Naive B cell (primary cell): ENCODE measurements around the gene TUBB3. TPM values are rescaled to one million over a fixed set of nuclear protein-coding genes. Genes with fewer than 3 reads are reported as not detected.
A peak's percentile ranks its signal among the peaks of the same experiment; 100 is the strongest.

Source experiments
- ATAC-seq, 2 donors: fragments of 150-1000 bp; cut with Tn5 transposase; 2 replicates each; pipeline ENCODE4 v1.10.0; 2021; ENCODE audit warnings: low read depth in 2 of 2, mild to moderate bottlenecking in 2 of 2, moderate library complexity in 2 of 2
- DNase-seq: peaks from one replicate; pipeline ENCODE4 v3.0.0; 2022
- H3K27ac Mint-ChIP-seq, 6 donors: one replicate each; pipeline ENCODE4 v1.8.0; 2020 to 2022; ENCODE audit warnings: mild to moderate bottlenecking in 6 of 6, mixed read lengths in 6 of 6, moderate library complexity in 5 of 6, inconsistent platforms in 2 of 6
- H3K27me3 Mint-ChIP-seq, 3 donors: one replicate each; pipeline ENCODE4 v1.8.0; 2021 to 2022; ENCODE audit warnings: mixed read lengths in 3 of 3, mild to moderate bottlenecking in 1 of 3
- H3K36me3 Mint-ChIP-seq, 2 donors: one replicate each; pipeline ENCODE4 v1.8.0; 2020 to 2022; ENCODE audit warnings: mixed read lengths in 2 of 2, inconsistent platforms in 1 of 2, mild to moderate bottlenecking in 1 of 2
- H3K4me1 Mint-ChIP-seq, 3 donors: one replicate each; pipeline ENCODE4 v1.8.0; 2020 to 2022; ENCODE audit warnings: mixed read lengths in 3 of 3, inconsistent platforms in 1 of 3, mild to moderate bottlenecking in 1 of 3, moderate library complexity in 1 of 3
- H3K4me3 Mint-ChIP-seq, 8 donors: one replicate each; pipeline ENCODE4 v1.8.0; 2020 to 2022; ENCODE audit warnings: mild to moderate bottlenecking in 8 of 8, mixed read lengths in 8 of 8, moderate library complexity in 8 of 8, inconsistent platforms in 2 of 8
- H3K9me3 Mint-ChIP-seq, 7 donors: one replicate each; pipeline ENCODE4 v1.8.0; 2020 to 2022; ENCODE audit warnings: mixed read lengths in 7 of 7, mild to moderate bottlenecking in 5 of 7, inconsistent platforms in 2 of 7, moderate library complexity in 1 of 7
- polyA plus RNA-seq, 6 donors: library from polyadenylated mRNA; unstranded; fragments of 300-500 nt; fragmentation: Illumina TruSeq; gene quantifications; one replicate each; pipeline ENCODE4 v1.2.3, GENCODE V29; 2021; ENCODE audit warnings: low read depth in 6 of 6

Gene TUBB3
- polyA plus RNA-seq, 6 donors from 2014 or later: 0.99 to 12.2 (median 5.0) TPM

GRCh38 chr16:89915303-89916232 lies 7.6 kb upstream of the TUBB3 start:
- ATAC-seq (no peak), DNase-seq (no peak)
- H3K9me3 Mint-ChIP-seq: no peaks in the 10 kb centered on the region
- H3K27ac Mint-ChIP-seq: no peak overlapping the region
- H3K4me1 Mint-ChIP-seq: peaks cover 14 to 39% (median 32%) of the 10 kb centered on the region in 3 donors
- H3K36me3 Mint-ChIP-seq: no peaks in the 10 kb centered on the region
- H3K27me3 Mint-ChIP-seq: peaks cover 4 to 17% (median 16%) of the 10 kb centered on the region in 3 donors
- H3K4me3 Mint-ChIP-seq: peak overlapping the region in 2 of 8 donors; percentile 47 to 75

GRCh38 chr16:89917773-89918452 lies 5.2 kb upstream of the TUBB3 start:
- peaks cover 17 to 41% (median 38%) of the 10 kb centered on the region in 3 donors for H3K4me1 Mint-ChIP-seq
- ATAC-seq: peak; percentile 69 to 77

GRCh38 chr16:89918453-89919347 lies 4.4 kb upstream of the TUBB3 start, which contains the start of gene MC1R:
TSS of gene MC1R (plus strand) at chr16:89918862. CDS start at chr16:89919259, 397 bp downstream.
- Mint-ChIP-seq H3K27me3 (peaks cover 9 to 30% (median 16%) of the 10 kb centered on the region in 3 donors), H3K4me1 (peaks cover 17 to 36% (median 33%) of the 10 kb centered on the region in 3 donors), H3K36me3 (no peaks in the 10 kb centered on the region), H3K4me3 (peak within 1 kb of the TSS; percentile 72 to 88 (median 74)), H3K27ac (peak within 1 kb of the TSS in 3 of 6 donors; percentile 37 to 88 (median 81)), H3K9me3 (no peaks in the 10 kb centered on the region)
- peak; percentile 60 to 66 for ATAC-seq
- DNase-seq: peak; percentile 40

More at GRCh38 chr16:89917773-89918452, 5.2 kb upstream of the TUBB3 start:
- no peaks in the 10 kb centered on the region for H3K9me3 Mint-ChIP-seq
- H3K36me3 Mint-ChIP-seq: no peaks in the 10 kb centered on the region
- peak overlapping the region; percentile 72 to 88 (median 74) for H3K4me3 Mint-ChIP-seq
- H3K27me3 Mint-ChIP-seq: peaks cover 9 to 29% (median 16%) of the 10 kb centered on the region in 3 donors
- DNase-seq: peak; percentile 63
- peak overlapping the region in 2 of 6 donors; percentile 81 to 88 for H3K27ac Mint-ChIP-seq

- peaks cover 17 to 36% (median 34%) of the 10 kb centered on the region in 3 donors for H3K4me1 Mint-ChIP-seq
- ATAC-seq (no peak), DNase-seq (no peak)
- peaks cover 9 to 40% (median 24%) of the 10 kb centered on the region in 3 donors for H3K27me3 Mint-ChIP-seq
- no peaks in the 10 kb centered on the region for H3K9me3 Mint-ChIP-seq
- H3K4me3 Mint-ChIP-seq: peak overlapping the region in 7 of 8 donors; percentile 16 to 69 (median 45)
- H3K36me3 Mint-ChIP-seq: no peaks in the 10 kb centered on the region
- peak overlapping the region in 1 of 6 donors; percentile 37 for H3K27ac Mint-ChIP-seq
These were observed 3.4 kb upstream of the TUBB3 start for GRCh38 chr16:89919535-89920406.

GRCh38 chr16:89920723-89921122 lies 2.4 kb upstream of the TUBB3 start:
- Mint-ChIP-seq H3K9me3 (no peaks in the 10 kb centered on the region), H3K4me3 (peak overlapping the region in 3 of 8 donors; percentile 12 to 57 (median 25)), H3K36me3 (no peaks in the 10 kb centered on the region), H3K27me3 (peaks cover 9 to 48% (median 24%) of the 10 kb centered on the region in 3 donors), H3K4me1 (peaks cover 17 to 42% (median 40%) of the 10 kb centered on the region in 3 donors), H3K27ac (peak overlapping the region in 1 of 6 donors; percentile 32)
- ATAC-seq (no peak), DNase-seq (no peak)

GRCh38 chr16:89921131-89921701 lies 1.9 kb upstream of the TUBB3 start:
- Mint-ChIP-seq H3K27ac (no peak overlapping the region), H3K36me3 (no peaks in the 10 kb centered on the region), H3K4me1 (peaks cover 17 to 42% (median 40%) of the 10 kb centered on the region in 3 donors), H3K27me3 (peaks cover 9 to 48% (median 24%) of the 10 kb centered on the region in 3 donors), H3K4me3 (peak overlapping the region in 1 of 8 donors; percentile 47), H3K9me3 (no peaks in the 10 kb centered on the region)
- DNase-seq (no peak), ATAC-seq (no peak)

- Mint-ChIP-seq H3K4me3 (peak overlapping the region; percentile 23 to 89 (median 74)), H3K27ac (no peak overlapping the region), H3K27me3 (peaks cover 9 to 53% (median 24%) of the 10 kb centered on the region in 3 donors), H3K4me1 (peaks cover 20 to 47% (median 43%) of the 10 kb centered on the region in 3 donors), H3K36me3 (no peaks in the 10 kb centered on the region), H3K9me3 (no peaks in the 10 kb centered on the region)
- DNase-seq (no peak), ATAC-seq (no peak)
These were observed 1.3 kb upstream of the TUBB3 start for GRCh38 chr16:89921702-89922476.

GRCh38 chr16:89922477-89922883 lies 662 bp upstream of the TUBB3 start:
- no peak for ATAC-seq
- H3K4me3 Mint-ChIP-seq: peak overlapping the region; percentile 67 to 89 (median 74)
- H3K27ac Mint-ChIP-seq: no peak overlapping the region
- peaks cover 9 to 53% (median 24%) of the 10 kb centered on the region in 3 donors for H3K27me3 Mint-ChIP-seq
- peaks cover 20 to 47% (median 40%) of the 10 kb centered on the region in 3 donors for H3K4me1 Mint-ChIP-seq
- H3K9me3 Mint-ChIP-seq: no peaks in the 10 kb centered on the region
- DNase-seq: no peak
- H3K36me3 Mint-ChIP-seq: no peaks in the 10 kb centered on the region

- Mint-ChIP-seq H3K27me3 (peaks cover 9 to 54% (median 20%) of the 10 kb centered on the region in 3 donors), H3K4me3 (peak overlapping the region in 7 of 8 donors; percentile 49 to 90 (median 66)), H3K36me3 (no peaks in the 10 kb centered on the region), H3K27ac (no peak overlapping the region), H3K4me1 (peaks cover 13 to 37% (median 33%) of the 10 kb centered on the region in 3 donors), H3K9me3 (no peaks in the 10 kb centered on the region)
- DNase-seq: no peak
- ATAC-seq: no peak
These were observed 626 bp downstream of the TUBB3 start for GRCh38 chr16:89923640-89924296.

GRCh38 chr16:89924297-89924924 lies 1.3 kb downstream of the TUBB3 start:
- Mint-ChIP-seq H3K27me3 (peaks cover 9 to 50% (median 17%) of the 10 kb centered on the region in 3 donors), H3K9me3 (no peaks in the 10 kb centered on the region), H3K36me3 (no peaks in the 10 kb centered on the region), H3K4me1 (peaks cover 11 to 35% (median 30%) of the 10 kb centered on the region in 3 donors), H3K4me3 (peak overlapping the region in 7 of 8 donors; percentile 59 to 90 (median 68)), H3K27ac (peak overlapping the region in 1 of 6 donors; percentile 60)
- ATAC-seq (peak; percentile 33 to 43), DNase-seq (peak; percentile 39)
